Coronary artery (tissue), 2 donors: ENCODE results near the gene KIF2C.

Source experiments
- DNase-seq: peaks from one replicate; pipeline ENCODE4 v3.0.0-alpha.2; 2017; ENCODE audit warnings: low spot score
- H3K27ac ChIP-seq, 2 donors: fragments of 200-600 bp; sonication (generic); one replicate each; pipeline ENCODE4 v1.5.1; 2016 to 2019
- H3K4me3 ChIP-seq: fragments of 200-600 bp; sonication (generic); 2 replicates; pipeline ENCODE4 v1.5.1; 2016; ENCODE audit warnings: mild to moderate bottlenecking, moderate library complexity
- TF ChIP-seq, protein P1 (sequence below): fragments of 200-600 bp; sonication (generic); IDR thresholded peaks from one replicate; pipeline ENCODE4 v1.5.1; 2019; ENCODE audit warnings: antibody characterized with exemption

KIF2C gene

DNA sequence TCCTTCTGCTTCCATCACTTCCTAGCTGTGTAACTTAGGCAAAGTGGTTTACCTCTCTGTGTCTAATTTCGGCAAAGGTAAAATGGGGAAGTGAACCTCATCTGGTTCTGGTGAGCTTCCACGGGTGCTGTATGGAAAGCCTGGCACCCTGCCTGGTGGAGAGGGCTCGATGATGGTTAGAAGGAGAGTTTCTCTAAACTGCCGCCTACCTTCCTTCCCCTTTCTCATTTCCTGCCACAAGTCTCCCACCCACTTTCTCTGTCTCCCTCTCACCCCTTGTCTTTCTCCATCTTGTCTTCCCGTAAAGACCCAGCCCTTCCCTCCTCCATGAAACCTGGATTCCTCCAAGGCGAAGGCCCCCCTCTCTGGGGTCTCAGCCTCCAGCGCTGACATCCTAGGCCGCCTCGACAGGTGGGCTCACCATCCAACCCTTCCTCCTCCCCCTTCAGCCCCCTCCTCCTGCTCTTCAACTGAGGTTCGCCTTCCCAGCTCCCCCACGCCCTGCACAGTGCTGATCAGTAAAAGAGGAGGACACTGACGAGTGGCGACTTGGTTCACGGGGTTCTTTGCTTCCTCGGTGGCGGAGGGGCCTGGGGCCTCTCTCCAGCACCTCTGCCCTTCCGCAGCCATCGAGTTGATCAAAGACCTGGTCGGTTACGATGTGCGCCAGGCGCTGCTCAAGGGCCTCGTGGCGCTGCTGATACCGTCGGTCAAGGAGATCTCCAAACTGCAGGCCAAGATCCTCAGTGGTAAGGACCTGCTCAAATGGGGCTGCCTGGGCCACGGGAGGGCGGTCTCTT, 15.9 kb upstream of the KIF2C start:
- DNase-seq = no peak
- H3K4me3 ChIP-seq = no peak overlapping the region
- TF ChIP-seq, protein P1, sequence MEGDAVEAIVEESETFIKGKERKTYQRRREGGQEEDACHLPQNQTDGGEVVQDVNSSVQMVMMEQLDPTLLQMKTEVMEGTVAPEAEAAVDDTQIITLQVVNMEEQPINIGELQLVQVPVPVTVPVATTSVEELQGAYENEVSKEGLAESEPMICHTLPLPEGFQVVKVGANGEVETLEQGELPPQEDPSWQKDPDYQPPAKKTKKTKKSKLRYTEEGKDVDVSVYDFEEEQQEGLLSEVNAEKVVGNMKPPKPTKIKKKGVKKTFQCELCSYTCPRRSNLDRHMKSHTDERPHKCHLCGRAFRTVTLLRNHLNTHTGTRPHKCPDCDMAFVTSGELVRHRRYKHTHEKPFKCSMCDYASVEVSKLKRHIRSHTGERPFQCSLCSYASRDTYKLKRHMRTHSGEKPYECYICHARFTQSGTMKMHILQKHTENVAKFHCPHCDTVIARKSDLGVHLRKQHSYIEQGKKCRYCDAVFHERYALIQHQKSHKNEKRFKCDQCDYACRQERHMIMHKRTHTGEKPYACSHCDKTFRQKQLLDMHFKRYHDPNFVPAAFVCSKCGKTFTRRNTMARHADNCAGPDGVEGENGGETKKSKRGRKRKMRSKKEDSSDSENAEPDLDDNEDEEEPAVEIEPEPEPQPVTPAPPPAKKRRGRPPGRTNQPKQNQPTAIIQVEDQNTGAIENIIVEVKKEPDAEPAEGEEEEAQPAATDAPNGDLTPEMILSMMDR = no peak
- no peak overlapping the region for H3K27ac ChIP-seq

- TF ChIP-seq, protein P1 = no peak
- no peak overlapping the region for H3K4me3 ChIP-seq
- no peak overlapping the region for H3K27ac ChIP-seq
- no peak for DNase-seq
Observed at GRCh38 chr1:44724296-44724954, 15.2 kb upstream of the KIF2C start.

DNA sequence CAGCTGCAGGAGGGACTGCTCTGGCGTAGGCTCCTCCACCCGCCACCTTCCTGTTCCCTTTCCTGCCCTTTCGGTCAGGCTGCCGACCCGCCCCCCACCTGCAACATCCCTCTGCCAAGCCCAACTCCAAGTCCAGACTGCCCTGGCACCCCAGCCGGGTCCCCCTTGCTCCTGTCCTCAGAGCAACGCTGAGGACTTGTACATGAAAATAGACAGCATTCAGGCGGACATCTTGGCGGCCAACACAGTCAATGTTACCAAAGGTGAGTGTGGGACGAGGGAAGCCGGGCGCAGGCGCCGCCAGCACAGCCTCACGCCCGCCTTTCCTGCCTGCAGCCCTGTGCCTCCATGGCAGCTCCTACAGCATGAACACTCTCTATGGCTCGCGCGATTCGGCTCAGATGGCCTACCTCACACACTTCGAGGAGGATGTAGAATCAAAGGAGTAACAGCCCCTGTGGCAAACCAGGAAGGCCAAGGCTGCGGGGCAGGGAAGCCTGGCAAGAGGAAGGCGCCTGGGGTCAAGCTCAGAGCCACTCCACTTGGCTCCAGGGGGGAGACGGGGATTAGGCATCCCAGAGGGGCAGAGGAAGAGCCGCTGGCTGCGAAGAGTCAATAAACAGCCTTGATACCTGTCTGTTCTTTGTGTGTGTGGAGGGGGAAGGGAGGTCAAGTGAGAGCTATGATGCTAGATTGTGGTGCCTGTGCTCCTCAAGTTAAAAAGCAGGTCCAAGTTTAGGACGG, 14.5 kb upstream of the KIF2C start:
- DNase-seq = no peak
- Histone ChIP-seq H3K4me3 (no peak overlapping the region), H3K27ac (no peak overlapping the region)
- TF ChIP-seq, protein P1 = no peak

- TF ChIP-seq, protein P1 = peak; percentile 76
Observed at GRCh38 chr1:44730741-44731512, 8.7 kb upstream of the KIF2C start, which contains the start of gene RNU5D-1. Gene RNU5D-1 (minus strand): TSS chr1:44731170.

GRCh38 chr1:44733365-44733764, 6.3 kb upstream of the KIF2C start:
- Histone ChIP-seq H3K4me3 (no peak overlapping the region), H3K27ac (peak overlapping the region in 1 of 2 donors; percentile 2)
- TF ChIP-seq, protein P1 = no peak
- DNase-seq = no peak

More at GRCh38 chr1:44730741-44731512, 8.7 kb upstream of the KIF2C start, which contains the start of gene RNU5D-1:
- DNase-seq = peak; percentile 93
- Histone ChIP-seq H3K4me3 (peak within 1 kb of the TSS; percentile 58), H3K27ac (peak within 1 kb of the TSS; percentile 77 to 90)

GRCh38 chr1:44733784-44734183, 5.9 kb upstream of the KIF2C start:
- TF ChIP-seq, protein P1 = no peak
- DNase-seq = no peak
- peak overlapping the region in 1 of 2 donors; percentile 2 for H3K27ac ChIP-seq
- H3K4me3 ChIP-seq = no peak overlapping the region
